NCI-H187 (cell line): ENCODE data around the gene ITM2C.

Experiments
- DNase-seq, 2 experiments: peaks; one replicate each; lab custom pipeline; 2025; lab: John Stamatoyannopoulos, UW

ITM2C gene

DNA sequence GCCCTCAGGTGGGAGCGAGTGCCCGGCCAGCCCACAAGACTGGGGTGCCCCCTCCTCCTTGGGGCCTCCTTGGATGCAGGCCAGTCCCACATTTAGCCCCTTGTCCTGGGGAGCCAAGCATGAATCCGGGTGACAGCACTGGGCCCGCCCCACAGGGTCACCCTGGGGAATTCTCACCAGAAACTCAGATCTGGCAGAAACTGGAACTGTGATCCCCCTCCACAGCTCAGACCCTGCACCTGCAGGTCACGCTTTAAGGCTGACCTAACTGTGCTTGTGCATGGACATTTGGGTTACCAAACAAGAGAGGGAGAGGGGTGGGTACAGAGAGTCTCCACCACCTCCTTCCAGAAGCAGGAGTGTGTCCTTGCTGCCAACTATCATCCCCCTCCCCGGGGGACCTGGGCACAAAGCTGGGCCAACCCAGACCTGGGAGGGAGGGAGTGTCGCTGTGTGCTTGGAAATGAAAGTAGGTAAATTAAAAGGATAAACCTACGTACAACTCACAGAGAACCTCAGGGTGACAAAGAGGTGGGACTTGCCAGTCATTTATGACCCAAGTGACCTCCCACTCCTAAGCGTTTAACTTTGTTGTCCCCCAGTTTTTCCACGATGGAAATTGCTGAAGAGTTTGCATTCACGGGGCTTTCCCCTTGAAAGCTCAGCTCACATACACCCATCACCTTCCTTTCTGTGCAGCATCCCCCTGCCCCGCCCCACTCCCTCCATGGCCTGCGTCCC is 9.1 kb downstream of the ITM2C start:
- DNase-seq, result no peak

- DNase-seq, result no peak
These were observed 9.7 kb downstream of the ITM2C start for GRCh38 chr2:230874456-230874855.

GRCh38 chr2:230874876-230875275 is 10.1 kb downstream of the ITM2C start:
- DNase-seq, result no peak

GRCh38 chr2:230875347-230876315 is 10.9 kb downstream of the ITM2C start:
- DNase-seq, result no peak

GRCh38 chr2:230877116-230877758 is 12.5 kb downstream of the ITM2C start:
- no peak for DNase-seq

DNA sequence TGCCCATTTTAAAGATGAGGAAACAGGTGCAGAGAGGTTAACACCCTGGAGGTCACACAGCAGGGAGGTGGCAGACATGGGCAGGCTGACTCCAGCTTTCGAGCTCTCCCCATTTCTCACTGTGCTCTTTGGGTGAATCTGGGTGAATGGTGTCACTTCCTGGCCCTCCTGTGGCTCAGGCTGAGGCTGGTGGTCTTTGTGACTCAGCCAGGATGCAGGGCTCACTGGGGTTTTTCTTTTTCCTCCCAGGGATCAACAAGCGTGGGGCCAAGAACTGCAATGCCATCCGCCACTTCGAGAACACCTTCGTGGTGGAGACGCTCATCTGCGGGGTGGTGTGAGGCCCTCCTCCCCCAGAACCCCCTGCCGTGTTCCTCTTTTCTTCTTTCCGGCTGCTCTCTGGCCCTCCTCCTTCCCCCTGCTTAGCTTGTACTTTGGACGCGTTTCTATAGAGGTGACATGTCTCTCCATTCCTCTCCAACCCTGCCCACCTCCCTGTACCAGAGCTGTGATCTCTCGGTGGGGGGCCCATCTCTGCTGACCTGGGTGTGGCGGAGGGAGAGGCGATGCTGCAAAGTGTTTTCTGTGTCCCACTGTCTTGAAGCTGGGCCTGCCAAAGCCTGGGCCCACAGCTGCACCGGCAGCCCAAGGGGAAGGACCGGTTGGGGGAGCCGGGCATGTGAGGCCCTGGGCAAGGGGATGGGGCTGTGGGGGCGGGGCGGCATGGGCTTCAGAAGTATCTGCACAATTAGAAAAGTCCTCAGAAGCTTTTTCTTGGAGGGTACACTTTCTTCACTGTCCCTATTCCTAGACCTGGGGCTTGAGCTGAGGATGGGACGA is 13.2 kb downstream of the ITM2C start:
- no peak for DNase-seq

- no peak for DNase-seq
These were observed 14.0 kb downstream of the ITM2C start for GRCh38 chr2:230878599-230879188.

- DNase-seq, result peak in 1 of 2 experiments; percentile 36
These were observed 14.6 kb downstream of the ITM2C start for GRCh38 chr2:230879271-230879882.

DNA sequence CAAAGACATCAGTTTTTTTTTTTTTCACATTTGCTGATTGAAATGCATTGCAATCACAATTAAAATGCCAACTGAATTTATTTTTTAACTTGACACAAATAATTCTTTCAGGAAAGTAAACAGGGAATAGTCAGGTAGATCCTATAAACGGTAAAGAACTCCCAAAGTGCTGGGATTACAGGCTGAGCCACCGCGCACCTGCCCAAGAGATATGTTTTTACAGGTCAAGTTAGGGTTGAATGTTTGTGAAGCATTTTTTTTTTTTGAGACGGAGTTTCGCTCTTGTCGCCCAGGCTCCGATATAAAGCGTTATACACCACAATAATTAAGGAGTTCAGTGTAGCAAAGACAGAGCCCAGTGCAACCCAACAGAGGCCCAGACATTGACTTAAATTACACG is 15.1 kb downstream of the ITM2C start:
- no peak for DNase-seq

GRCh38 chr2:230881840-230882239 is 17.1 kb downstream of the ITM2C start:
- DNase-seq, result no peak

DNA sequence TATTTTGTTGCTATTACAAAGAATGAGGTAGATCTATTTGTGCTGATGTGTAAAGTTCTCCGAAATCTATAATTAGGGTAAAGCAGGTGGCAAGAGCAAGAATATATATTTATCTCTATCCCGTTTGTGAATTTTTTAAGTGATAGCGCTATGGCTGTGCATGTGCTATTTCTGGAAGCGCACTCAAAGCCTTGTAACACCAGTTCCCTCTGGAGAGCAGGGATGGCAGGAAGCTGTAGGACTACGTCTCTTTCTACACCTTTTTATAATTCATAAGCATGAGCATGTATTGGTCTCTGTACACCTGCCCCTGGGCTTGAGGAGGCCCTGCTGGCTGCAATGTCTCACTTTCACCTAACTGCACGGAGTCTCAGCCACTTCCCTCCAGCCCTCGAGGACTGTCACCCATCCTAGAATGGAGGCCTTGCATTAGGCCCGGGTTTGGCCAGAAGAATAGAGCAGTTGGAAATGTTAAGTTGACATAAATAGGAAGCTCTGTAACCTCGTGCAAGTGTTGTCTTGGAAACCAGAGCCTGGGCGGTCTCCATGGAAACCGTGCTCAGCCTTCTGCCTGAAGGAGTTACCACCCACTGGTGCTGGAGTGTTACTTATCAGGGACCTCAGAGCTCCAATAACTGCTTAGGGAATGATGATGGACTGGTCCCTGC is 20.9 kb downstream of the ITM2C start:
- peak; percentile 9 to 46 for DNase-seq

DNA sequence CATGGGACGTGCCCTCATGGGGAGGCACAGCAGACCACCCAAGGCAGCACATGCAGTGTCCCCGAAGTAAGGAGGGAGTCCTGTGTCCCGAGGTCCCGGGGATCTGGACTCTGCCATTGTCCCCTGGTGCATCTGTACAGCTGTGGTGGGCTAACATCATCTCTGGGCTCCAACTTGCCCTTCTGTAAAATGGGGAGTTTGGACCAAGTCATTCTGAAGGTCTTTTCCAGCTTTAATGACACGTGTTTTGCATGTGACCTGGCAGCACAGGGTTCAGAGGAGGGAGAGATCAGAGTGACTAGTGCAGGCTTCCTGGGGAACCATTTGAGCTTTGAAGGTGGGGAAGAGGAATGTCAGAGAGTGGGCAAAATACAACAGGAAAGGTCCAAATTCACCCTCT is 21.5 kb downstream of the ITM2C start:
- DNase-seq, result no peak

- no peak for DNase-seq
These were observed 21.9 kb downstream of the ITM2C start for GRCh38 chr2:230886671-230887071.

- no peak for DNase-seq
These were observed 22.6 kb downstream of the ITM2C start for GRCh38 chr2:230887342-230887741.

DNA sequence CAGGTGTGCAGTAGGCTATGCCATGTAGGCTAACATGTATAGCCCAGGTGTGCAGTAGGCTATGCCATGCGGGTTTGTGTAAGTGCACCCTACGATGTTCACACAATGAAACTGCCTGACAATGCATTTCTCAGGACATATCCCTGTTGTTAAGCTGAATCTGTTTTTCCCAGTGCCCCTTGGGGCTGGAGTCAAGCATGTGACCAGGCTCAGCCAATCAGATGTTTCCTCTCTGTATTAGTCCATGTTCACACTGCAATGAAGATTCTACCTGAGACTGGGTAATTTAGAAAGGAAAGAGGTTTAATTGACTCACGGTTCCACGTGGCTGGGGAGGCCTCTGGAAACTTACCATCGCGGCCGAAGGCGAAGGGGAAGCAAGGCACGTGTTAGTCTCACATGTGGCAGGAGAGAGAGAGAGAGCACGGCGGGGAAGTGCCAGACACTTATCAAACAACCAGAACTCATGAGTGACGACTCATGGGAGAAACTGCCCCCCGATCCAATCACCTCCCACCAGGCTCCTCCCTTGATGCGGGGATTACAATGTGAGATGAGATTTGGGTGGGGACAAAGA is 24.2 kb downstream of the ITM2C start:
- DNase-seq, result no peak

DNA sequence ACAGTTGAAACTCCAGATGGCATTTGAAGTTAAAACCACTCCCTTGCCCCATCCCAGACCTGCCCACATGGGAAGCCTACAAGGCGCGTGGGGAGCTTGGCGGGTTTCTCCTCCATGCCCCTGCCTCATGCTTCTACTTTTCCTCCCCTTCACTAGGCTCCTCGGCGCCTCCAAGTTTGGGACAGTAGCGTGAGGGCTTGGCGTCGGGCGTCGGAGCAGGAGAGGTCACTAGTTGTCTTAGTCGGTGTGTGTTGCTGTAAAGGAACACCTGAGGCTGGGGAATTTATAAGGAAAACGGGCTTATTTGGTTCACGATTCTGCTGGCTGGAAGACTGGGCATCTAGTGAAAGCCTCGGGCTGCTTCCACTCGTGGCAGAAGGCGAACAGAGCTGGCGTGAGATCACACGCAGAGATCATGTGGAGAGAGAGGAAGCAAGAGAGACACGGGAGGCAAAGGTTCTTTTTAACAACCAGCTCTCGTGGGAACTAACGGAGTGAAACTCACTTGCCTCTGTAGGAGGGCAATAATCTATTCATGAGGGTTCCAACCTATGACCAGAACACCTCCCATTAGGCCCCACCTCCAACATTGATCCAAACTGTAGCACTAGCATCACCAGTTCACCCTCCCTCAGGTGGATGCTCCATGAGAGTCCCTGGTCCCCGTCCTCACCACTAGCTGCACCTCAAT is 25.3 kb downstream of the ITM2C start:
- DNase-seq, result no peak

DNA sequence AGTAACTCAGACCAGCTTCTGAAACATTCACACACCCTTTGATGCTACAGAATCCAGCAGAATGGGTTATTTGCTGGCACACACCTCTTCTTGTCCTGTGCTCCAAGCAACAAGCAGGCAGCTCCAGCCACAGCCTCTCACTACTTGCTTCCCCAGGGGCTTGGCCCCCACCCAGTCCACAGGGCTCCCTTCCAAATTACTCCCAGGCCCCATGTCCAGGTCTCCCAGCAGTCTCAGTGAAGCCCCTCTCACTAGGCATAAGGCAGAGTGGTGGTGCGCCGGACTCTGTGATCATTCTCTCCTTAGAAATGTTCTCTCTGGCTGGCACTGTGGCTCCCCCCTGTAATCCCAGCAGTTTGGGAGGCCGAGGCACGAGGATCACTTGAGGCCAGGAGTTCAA is 25.9 kb downstream of the ITM2C start:
- DNase-seq, result no peak

- DNase-seq, result no peak
These were observed 26.3 kb downstream of the ITM2C start for GRCh38 chr2:230891064-230891463.

DNA sequence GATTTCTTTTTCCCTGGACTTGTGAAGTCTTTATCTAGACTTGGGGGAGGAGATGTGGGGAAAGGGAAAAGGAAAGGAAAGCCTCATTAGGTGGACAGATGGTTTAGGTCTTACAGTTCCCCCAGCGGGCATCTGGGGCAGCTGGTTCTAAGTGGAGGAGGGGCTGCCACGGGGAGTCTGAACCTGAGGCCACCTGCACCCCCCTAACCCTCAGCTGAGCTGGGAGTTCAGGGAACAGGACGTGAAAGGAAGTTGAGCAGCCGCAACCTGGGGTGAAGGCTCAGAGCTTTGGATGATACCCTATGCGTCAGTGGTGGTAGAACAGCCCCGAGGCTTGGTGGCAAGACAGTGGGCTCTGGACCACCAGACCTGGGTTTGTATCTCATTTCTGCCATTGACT is 26.8 kb downstream of the ITM2C start:
- no peak for DNase-seq
